ENCODE results near the gene RAI1. TPM values are rescaled to one million over a fixed set of nuclear protein-coding genes. Genes with fewer than 3 reads are reported as not detected.

Gene RAI1
- total and polyA plus RNA-seq, 2 of the 8 experiments (the other 6 are each of a cell fraction or from before 2014, with no cell fraction given) = 0.39 to 1.2 TPM

DNA sequence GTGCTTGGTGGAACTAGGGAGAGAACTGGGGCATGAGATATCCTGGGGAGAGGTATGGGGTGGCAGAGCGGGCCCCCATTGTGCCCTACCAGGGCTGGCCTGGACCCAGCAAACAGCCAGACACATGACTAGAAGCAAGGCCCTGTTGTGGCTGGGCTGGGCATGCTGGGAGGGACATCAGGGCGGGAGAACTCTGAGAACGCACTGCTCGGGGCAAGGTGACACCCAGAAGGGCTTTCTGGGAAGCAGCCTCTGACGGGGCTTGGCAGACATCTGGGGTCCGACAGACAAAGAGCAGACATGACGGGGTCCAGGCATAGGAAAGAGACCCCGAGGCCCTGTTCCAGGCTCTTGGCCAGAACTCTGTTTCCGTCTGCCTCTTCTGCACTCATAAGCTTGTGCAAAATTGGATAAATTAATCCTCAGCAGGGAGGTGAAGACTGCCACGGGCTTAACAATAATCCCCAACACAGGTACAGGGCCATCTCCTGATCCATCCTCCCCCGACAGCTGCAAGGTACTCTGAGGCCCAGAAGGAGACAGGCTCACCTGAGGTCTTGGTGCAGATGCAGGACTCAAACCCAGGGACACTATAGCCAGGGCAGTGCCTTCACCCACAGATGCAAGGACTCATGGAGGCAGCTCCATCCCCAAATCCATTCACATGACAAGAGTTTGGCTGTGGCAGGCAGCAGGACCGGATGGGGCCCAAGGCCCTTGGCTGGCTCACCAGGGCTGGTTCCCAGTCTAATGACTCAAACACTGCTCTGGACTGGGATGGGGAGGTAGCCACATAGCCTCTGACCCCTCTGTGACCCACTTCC is 150.2 kb downstream of the RAI1 start:
- Histone ChIP-seq H2AFZ (ENCODE audit: low read length) (no peak overlapping the region), H2BK20ac (ENCODE audit: low read length) (no peak overlapping the region), H3K79me2 (ENCODE audit: control insufficient read depth in 1 of 2, insufficient read depth in 2 of 2, low read length in 2 of 2) (peaks cover 42 to 88% of the 10 kb centered on the region in 2 experiments), H3K27ac (ENCODE audit: low read depth, low read length) (no peak overlapping the region), H3K18ac (ENCODE audit: extremely low read depth, low read length) (no peak overlapping the region), H2AK5ac (ENCODE audit: low read depth, low read length) (no peak overlapping the region), H4K91ac (replicated peaks; ENCODE audit: insufficient read length, low read length) (no peak overlapping the region), H3K23ac (ENCODE audit: insufficient read length) (no peak overlapping the region), H3K14ac (ENCODE audit: insufficient read length) (no peak overlapping the region), H3K27me3 (replicated peaks in 1 of 4; ENCODE audit: control insufficient read depth in 3 of 4, extremely low read depth in 1 of 4, insufficient read depth in 3 of 4, low read length in 3 of 4) (no peaks in the 10 kb centered on the region), H3K9me3 (ENCODE audit: insufficient read depth in 2 of 2, low read depth in 1 of 2, low read length in 1 of 2) (no peaks in the 10 kb centered on the region), H3K56ac (replicated peaks; ENCODE audit: insufficient read length, low read depth, low read length) (no peak overlapping the region), H2BK5ac (ENCODE audit: low read depth, low read length) (no peak overlapping the region), H3K4me1 (replicated peaks in 1 of 4; ENCODE audit: control insufficient read depth in 3 of 4, insufficient read depth in 4 of 4, low read length in 3 of 4) (peaks cover 0 to 14% (median 9%) of the 10 kb centered on the region in 4 experiments; a peak in 6 of 7 replicates), H4K5ac (ENCODE audit: insufficient read length, low read depth, low read length) (no peak overlapping the region), H4K20me1 (replicated peaks in 1 of 2; ENCODE audit: control insufficient read depth in 1 of 2, insufficient read depth in 2 of 2, low read length in 2 of 2) (peaks cover 43 to 55% of the 10 kb centered on the region in 2 experiments), H3K9ac (replicated peaks in 1 of 4; ENCODE audit: extremely low read depth in 1 of 4, low read depth in 3 of 4, low read length in 3 of 4) (no peak overlapping the region), H3K4me3 (ENCODE audit: extremely low read depth in 1 of 4, insufficient read depth in 2 of 4, low read depth in 3 of 4, low read length in 4 of 4) (no peak overlapping the region), H3K23me2 (ENCODE audit: low read depth, low read length) (peaks cover 5% of the 10 kb centered on the region; the same call in 1 of the 2 replicates), H2BK15ac (ENCODE audit: low read length) (no peak overlapping the region), H3K36me3 (ENCODE audit: control insufficient read depth in 2 of 4, insufficient read depth in 4 of 4, low read length in 3 of 4) (peaks cover 0 to 13% (median 2%) of the 10 kb centered on the region in 4 experiments; a peak in 5 of 8 replicates), H3K4me2 (ENCODE audit: insufficient read depth in 1 of 2, low read depth in 2 of 2, low read length in 2 of 2) (no peak overlapping the region), H4K8ac (ENCODE audit: extremely low read depth, insufficient read depth, low read length) (peak overlapping the region; percentile 31), H3K79me1 (ENCODE audit: low read depth, low read length) (peaks cover 38% of the 10 kb centered on the region), H2BK120ac (replicated peaks; ENCODE audit: low read depth, low read length) (no peak overlapping the region), H3K4ac (replicated peaks; ENCODE audit: insufficient read length, low read depth, low read length) (no peak overlapping the region), H2BK12ac (ENCODE audit: low read depth, low read length) (no peak overlapping the region)
- ChIA-PET POLR2A (ENCODE audit: partially characterized antibody) (interaction anchor here (1.0 to 18.4 kb wide), 6 partner anchors 10 to 90 kb away, joined by 3 to 532 read pairs (median 10); no protein-coding TSS in a partner anchor), CTCF (ENCODE audit: partially characterized antibody) (interaction anchor here (0.6 to 3.4 kb wide), 10 partner anchors 10 to 51 kb away, joined by 3 to 14 read pairs (median 4); no protein-coding TSS in a partner anchor)
- DNase-seq (ENCODE audit: low read depth in 1 of 2, low spot score in 2 of 2) = no peak
- WGBS, 2 experiments (ENCODE audit: extremely low coverage in 1 of 2, insufficient coverage in 1 of 2, insufficient read length in 1 of 2, insufficient replicate concordance in 2 of 2, low coverage in 1 of 2, low lambda C conversion rate in 2 of 2, missing lambda C conversion rate in 1 of 2) = 86% methylated on average over 12 of the region's 12 CpGs; no CpG with 5 or more reads in 1 of the 2 experiments
- no peak for FAIRE-seq
- TF ChIP-seq CEBPB (IDR thresholded peaks at IDR 0.05; ENCODE audit: low read depth, low read length) (no peak), ZNF274 (IDR thresholded peaks at IDR 0.05; ENCODE audit: borderline replicate concordance, extremely low read depth, low read length) (no peak), TBP (IDR thresholded peaks at IDR 0.05; ENCODE audit: low read depth, low read length) (no peak), TCF12 (IDR thresholded peaks at IDR 0.05; ENCODE audit: low read depth, low read length) (no peak), HDAC6 (IDR thresholded peaks at IDR 0.05; ENCODE audit: low read depth, low read length) (no peak), TEAD4 (IDR thresholded peaks at IDR 0.05; ENCODE audit: low read depth, low read length) (no peak), SP2 (IDR thresholded peaks at IDR 0.05; ENCODE audit: low read length) (no peak)
- TF ChIP-seq, protein P1, sequence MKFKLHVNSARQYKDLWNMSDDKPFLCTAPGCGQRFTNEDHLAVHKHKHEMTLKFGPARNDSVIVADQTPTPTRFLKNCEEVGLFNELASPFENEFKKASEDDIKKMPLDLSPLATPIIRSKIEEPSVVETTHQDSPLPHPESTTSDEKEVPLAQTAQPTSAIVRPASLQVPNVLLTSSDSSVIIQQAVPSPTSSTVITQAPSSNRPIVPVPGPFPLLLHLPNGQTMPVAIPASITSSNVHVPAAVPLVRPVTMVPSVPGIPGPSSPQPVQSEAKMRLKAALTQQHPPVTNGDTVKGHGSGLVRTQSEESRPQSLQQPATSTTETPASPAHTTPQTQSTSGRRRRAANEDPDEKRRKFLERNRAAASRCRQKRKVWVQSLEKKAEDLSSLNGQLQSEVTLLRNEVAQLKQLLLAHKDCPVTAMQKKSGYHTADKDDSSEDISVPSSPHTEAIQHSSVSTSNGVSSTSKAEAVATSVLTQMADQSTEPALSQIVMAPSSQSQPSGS (IDR thresholded peaks at IDR 0.05; ENCODE audit: low read length) = no peak

All from H1 (cell line).